Endothelial cell of umbilical vein (primary cell): ENCODE results near the gene RHBDD3. TPM values are rescaled to one million over a fixed set of nuclear protein-coding genes. Genes with fewer than 3 reads are reported as not detected.

Experiments
- BruUV-seq: library from RNA; stranded (reverse); fragments of 400-500 nt; replicated peaks from 2 replicates; lab custom pipeline; 2021; lab: Mats Ljungman, UMichigan
- CTCF ChIA-PET: fragments of 300-600, 350-600 bp; sonication (Branson Sonifier 250); formaldehyde crosslinking; loops from one replicate; lab custom pipeline; 2021; ENCODE audit warnings: antibody characterized with exemption, inconsistent platforms; lab: Charles Lee
- POLR2A ChIA-PET: fragments of 300-600, 350-600 bp; sonication (Branson Sonifier 250); formaldehyde crosslinking; loops from one replicate; lab custom pipeline; 2021; ENCODE audit warnings: antibody characterized with exemption, inconsistent platforms; lab: Charles Lee
- DNase-seq: peaks from one replicate; pipeline ENCODE4 v3.0.0-alpha.2; 2011; ENCODE audit warnings: low read depth, low spot score
- FAIRE-seq: peaks from 2 replicates; lab custom pipeline; 2011; peaks lifted over from hg19 to GRCh38; lab: Jason Lieb, UNC
- H2AFZ ChIP-seq: 2 replicates; pipeline ENCODE4 v1.6.0; 2012; ENCODE audit warnings: low read depth, low read length, control low read depth, inconsistent platforms
- H3K27ac ChIP-seq: 2 replicates; pipeline ENCODE4 v1.5.1; 2011; ENCODE audit warnings: low read depth, mild to moderate bottlenecking, control low read depth, low read length, moderate library complexity; ENCODE audit not compliant: insufficient read depth
- H3K27me3 ChIP-seq, 2 experiments: 2 replicates each; pipeline versions ENCODE4 v1.6.0 to v1.6.1; 2011; ENCODE audit warnings: low read length in 2 of 2, mixed read lengths in 1 of 2; ENCODE audit not compliant: control insufficient read depth in 2 of 2, insufficient read depth in 2 of 2
- H3K36me3 ChIP-seq, 2 experiments: 2 replicates in 1 of 2; 3 replicates in 1 of 2; pipeline ENCODE4 v1.5.1; 2011; ENCODE audit warnings: low read length in 2 of 2, mild to moderate bottlenecking in 1 of 2, moderate library complexity in 1 of 2; ENCODE audit not compliant: control insufficient read depth in 2 of 2, insufficient read depth in 2 of 2; ENCODE audit errors: extremely low read depth in 1 of 2
- H3K4me1 ChIP-seq: 3 replicates; pipeline ENCODE4 v1.5.1; 2011; ENCODE audit warnings: mild to moderate bottlenecking, low read length; ENCODE audit not compliant: control insufficient read depth, insufficient read depth; ENCODE audit errors: extremely low read depth
- H3K4me2 ChIP-seq: 2 replicates; pipeline ENCODE4 v1.6.1; 2011; ENCODE audit warnings: low read length, control low read depth, mixed read lengths; ENCODE audit not compliant: insufficient read depth
- H3K4me3 ChIP-seq, 3 experiments: fragments of 200-600 bp in 1 of 3; sonication (generic), shearing (Covaris generic) in 1 of 3; replicated peaks in 1 of 3; 2 replicates each; pipeline ENCODE4 v1.5.1; 2011 to 2016; ENCODE audit warnings: control low read depth in 3 of 3, low read length in 3 of 3, mild to moderate bottlenecking in 2 of 3, inconsistent platforms in 1 of 3, low read depth in 1 of 3, moderate library complexity in 1 of 3; ENCODE audit not compliant: insufficient read depth in 1 of 3
- H3K79me2 ChIP-seq: 2 replicates; pipeline ENCODE4 v1.6.0; 2012; ENCODE audit warnings: low read length, inconsistent platforms; ENCODE audit not compliant: control insufficient read depth, insufficient read depth
- H3K9ac ChIP-seq: replicated peaks from 2 replicates; pipeline ENCODE3; 2011; ENCODE audit warnings: low read length, control low read depth; ENCODE audit not compliant: insufficient read depth; ENCODE audit errors: extremely low read depth
- H3K9me1 ChIP-seq: replicated peaks from 3 replicates; pipeline ENCODE4 v1.6.0; 2011; ENCODE audit warnings: mild to moderate bottlenecking, low read length; ENCODE audit not compliant: control insufficient read depth, insufficient read depth; ENCODE audit errors: extremely low read depth
- H3K9me3 ChIP-seq: replicated peaks from 2 replicates; pipeline ENCODE4 v1.5.1; 2012; ENCODE audit warnings: low read length, inconsistent platforms; ENCODE audit not compliant: control insufficient read depth, insufficient read depth
- H4K20me1 ChIP-seq: replicated peaks from 2 replicates; pipeline ENCODE3; 2011; ENCODE audit warnings: mild to moderate bottlenecking, low read length; ENCODE audit not compliant: control insufficient read depth, insufficient read depth; ENCODE audit errors: extremely low read depth
- EZH2 ChIP-seq: IDR thresholded peaks from 2 replicates; pipeline ENCODE4 v1.6.1; 2012; ENCODE audit warnings: borderline replicate concordance, low read depth, mild to moderate bottlenecking, moderate library complexity, low read length, inconsistent platforms; ENCODE audit not compliant: severe bottlenecking
- FOS ChIP-seq: IDR thresholded peaks from 2 replicates; pipeline ENCODE4 v1.6.1; 2011; ENCODE audit warnings: mild to moderate bottlenecking, low read length, moderate library complexity, borderline replicate concordance; ENCODE audit not compliant: insufficient read depth
- GATA2 ChIP-seq: IDR thresholded peaks from 2 replicates; pipeline ENCODE4 v1.7.0; 2011; ENCODE audit warnings: low read depth, mild to moderate bottlenecking, moderate library complexity, mixed read lengths, low read length; ENCODE audit not compliant: insufficient read length, insufficient read depth
- JUN ChIP-seq: IDR thresholded peaks from 2 replicates; pipeline ENCODE4 v1.6.1; 2011; ENCODE audit warnings: borderline replicate concordance, low read depth; ENCODE audit not compliant: insufficient read length, insufficient read depth
- MYC ChIP-seq: IDR thresholded peaks from one replicate; pipeline ENCODE4 v1.6.1; 2011; ENCODE audit warnings: mild to moderate bottlenecking, low read depth, low read length
- POLR2A ChIP-seq: IDR thresholded peaks from 2 replicates; pipeline ENCODE4 v1.6.1; 2012; ENCODE audit warnings: low read depth, mild to moderate bottlenecking, control low read depth, low read length
- POLR2AphosphoS5 ChIP-seq: IDR thresholded peaks from 2 replicates; pipeline ENCODE4 v1.6.1; 2012; ENCODE audit warnings: low read depth, mild to moderate bottlenecking, control low read depth, low read length, moderate library complexity; ENCODE audit not compliant: insufficient read depth
- dilution Hi-C: fragments of 300-500 bp; cut with MboI; formaldehyde crosslinking; loops from one replicate; pipeline ENCODE4 v1.15.0; 2019; ENCODE audit warnings: low sequenced_read_pairs; ENCODE audit not compliant: extremely low pct_ligation_motif_present
- intact Hi-C: fragments of 100-400 bp; cut with micrococcal nuclease; formaldehyde crosslinking; loops from one replicate; pipeline ENCODE4 v1.10.0; 2022
- polyA plus RNA-seq, 4 experiments: library from polyadenylated mRNA; depleted of rRNA in 3 of 4; stranded (reverse) in 3 of 4; unstranded in 1 of 4; fragments of >200 nt; gene quantifications; 2 replicates each; pipeline versions ENCODE4 v1.2.1 to v1.2.3, GENCODE V29; 2011 to 2012; ENCODE audit warnings: missing spikeins in 1 of 4
- total RNA-seq: library from RNA; stranded (reverse); gene quantifications from 2 replicates; pipeline ENCODE4 v1.2.3, GENCODE V29; 2021
- TF ChIP-seq, protein P1 (sequence below), 2 donors: IDR thresholded peaks; 1 replicate in 1 of 2; 2 replicates in 1 of 2; pipeline ENCODE4 v1.5.1; 2011; ENCODE audit warnings: low read length in 2 of 2, mild to moderate bottlenecking in 2 of 2, moderate library complexity in 2 of 2, control low read depth in 1 of 2, inconsistent platforms in 1 of 2, low read depth in 1 of 2; ENCODE audit not compliant: insufficient read depth in 1 of 2; ENCODE audit errors: extremely low read depth in 1 of 2
- TF ChIP-seq, protein P2 (sequence below): IDR thresholded peaks from 2 replicates; pipeline ENCODE4 v1.6.1; 2011; ENCODE audit not compliant: insufficient read depth, insufficient read length

RHBDD3 gene
- total and polyA plus RNA-seq, 2 donors (not counting 3 experiments of a cell fraction or from before 2014, with no cell fraction given): 31.3 to 37.2 TPM

DNA sequence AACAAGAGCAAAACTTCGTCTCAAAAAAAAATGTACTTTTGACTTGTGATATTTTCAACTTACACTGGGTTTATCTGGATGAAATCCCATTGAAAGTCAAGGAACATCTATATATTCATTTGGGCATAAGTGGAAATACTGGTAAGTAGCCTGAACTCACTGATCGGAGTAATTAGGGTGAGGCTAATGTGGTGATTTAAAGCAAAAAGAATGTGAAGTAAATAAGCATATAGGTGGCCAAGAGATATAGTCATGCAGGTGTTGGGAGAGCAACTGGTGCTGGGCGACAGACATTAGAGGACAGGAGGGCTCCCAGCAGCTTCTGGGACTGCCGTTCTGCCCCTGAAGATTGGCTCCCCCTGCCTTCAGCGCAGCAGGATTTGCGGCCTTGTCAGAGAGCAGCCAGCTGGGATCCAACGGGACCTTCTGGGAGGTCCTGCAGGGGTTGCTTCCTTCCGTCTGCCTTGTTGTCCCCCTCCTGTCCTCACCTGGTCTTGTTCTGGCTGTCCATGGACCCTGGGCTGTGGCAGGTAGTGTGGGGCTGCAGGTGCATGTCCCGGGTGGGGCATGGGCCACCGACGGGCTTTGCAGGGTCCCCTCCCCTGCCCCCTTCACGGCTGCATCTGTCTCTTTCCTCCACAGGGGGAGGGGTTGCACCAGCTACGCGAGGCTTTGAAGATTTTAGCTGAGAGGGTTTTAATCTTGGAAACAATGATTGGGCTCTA lies 14.1 kb downstream of the RHBDD3 start:
- Histone ChIP-seq H3K36me3 (no peaks in the 10 kb centered on the region), H3K79me2 (no peaks in the 10 kb centered on the region), H3K4me2 (no peak overlapping the region), H4K20me1 (no peaks in the 10 kb centered on the region), H3K9me3 (no peaks in the 10 kb centered on the region), H3K4me1 (no peaks in the 10 kb centered on the region), H3K4me3 (no peak overlapping the region), H3K27me3 (peaks cover 0 to 2% of the 10 kb centered on the region in 2 experiments), H3K9me1 (no peaks in the 10 kb centered on the region), H3K27ac (no peak overlapping the region), H3K9ac (no peak overlapping the region), H2AFZ (no peak overlapping the region)
- no TSS peak for BruUV-seq
- no peak for DNase-seq
- ChIA-PET CTCF (interaction anchor here (0.6 to 1.2 kb wide), 2 partner anchors 8 to 9 kb away, joined by 3 to 7 read pairs; no protein-coding TSS in a partner anchor), POLR2A (no interaction called here)
- no peak for FAIRE-seq
- TF ChIP-seq, protein P1, sequence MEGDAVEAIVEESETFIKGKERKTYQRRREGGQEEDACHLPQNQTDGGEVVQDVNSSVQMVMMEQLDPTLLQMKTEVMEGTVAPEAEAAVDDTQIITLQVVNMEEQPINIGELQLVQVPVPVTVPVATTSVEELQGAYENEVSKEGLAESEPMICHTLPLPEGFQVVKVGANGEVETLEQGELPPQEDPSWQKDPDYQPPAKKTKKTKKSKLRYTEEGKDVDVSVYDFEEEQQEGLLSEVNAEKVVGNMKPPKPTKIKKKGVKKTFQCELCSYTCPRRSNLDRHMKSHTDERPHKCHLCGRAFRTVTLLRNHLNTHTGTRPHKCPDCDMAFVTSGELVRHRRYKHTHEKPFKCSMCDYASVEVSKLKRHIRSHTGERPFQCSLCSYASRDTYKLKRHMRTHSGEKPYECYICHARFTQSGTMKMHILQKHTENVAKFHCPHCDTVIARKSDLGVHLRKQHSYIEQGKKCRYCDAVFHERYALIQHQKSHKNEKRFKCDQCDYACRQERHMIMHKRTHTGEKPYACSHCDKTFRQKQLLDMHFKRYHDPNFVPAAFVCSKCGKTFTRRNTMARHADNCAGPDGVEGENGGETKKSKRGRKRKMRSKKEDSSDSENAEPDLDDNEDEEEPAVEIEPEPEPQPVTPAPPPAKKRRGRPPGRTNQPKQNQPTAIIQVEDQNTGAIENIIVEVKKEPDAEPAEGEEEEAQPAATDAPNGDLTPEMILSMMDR (IDR thresholded peaks at IDR 0.05; ENCODE audit: extremely low read depth in 1 of 2, insufficient read depth in 1 of 2, low read depth in 1 of 2, low read length in 2 of 2): no peak
- no peak for TF ChIP-seq POLR2A
- TF ChIP-seq MYC: no peak
- TF ChIP-seq GATA2: no peak
- no peak for TF ChIP-seq EZH2
- TF ChIP-seq FOS: no peak
- TF ChIP-seq POLR2AphosphoS5: no peak
- TF ChIP-seq, protein P2, sequence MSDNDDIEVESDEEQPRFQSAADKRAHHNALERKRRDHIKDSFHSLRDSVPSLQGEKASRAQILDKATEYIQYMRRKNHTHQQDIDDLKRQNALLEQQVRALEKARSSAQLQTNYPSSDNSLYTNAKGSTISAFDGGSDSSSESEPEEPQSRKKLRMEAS: no peak
- no peak for TF ChIP-seq JUN
- dilution Hi-C loops (no loop called here), intact Hi-C loops (no loop called here)
